GM19467 (cell line): ENCODE results near the gene SLC7A10.

Experiments
- ATAC-seq: cut with Tn5 transposase; IDR thresholded peaks from one replicate; pipeline ENCODE4 v1.9.1; 2021; ENCODE audit warnings: mild to moderate bottlenecking, moderate library complexity; ENCODE audit not compliant: unreplicated experiment

SLC7A10 gene

DNA sequence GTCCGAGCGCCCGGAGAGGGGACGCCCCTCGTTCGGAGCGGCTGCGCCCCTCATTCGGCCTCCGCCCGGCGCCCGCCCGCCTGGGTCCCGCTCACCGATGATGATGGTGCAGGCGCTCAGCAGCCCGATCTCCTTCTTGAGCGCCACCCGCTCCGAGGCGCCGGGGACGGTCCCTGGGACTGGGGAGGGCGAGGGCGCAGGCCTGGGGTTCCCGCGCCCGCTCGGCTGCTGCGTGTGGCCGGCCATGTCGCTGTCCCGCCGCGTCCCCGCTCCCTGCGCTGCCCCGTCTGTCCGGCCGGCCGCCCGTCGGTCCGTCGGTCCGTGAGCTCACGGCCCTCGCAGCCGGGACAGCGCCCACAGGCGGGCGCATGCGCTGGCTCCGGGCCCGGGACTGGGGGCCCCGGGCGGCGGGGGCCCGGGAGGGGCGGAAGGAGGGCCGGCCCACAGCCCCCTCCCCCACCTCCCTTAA, at the start of gene SLC7A10:
Gene SLC7A10 (minus strand): TSS at position 393 of the 469 bp plus-strand sequence. CDS start 147 bp downstream, at position 246.
- ATAC-seq = no peak

DNA sequence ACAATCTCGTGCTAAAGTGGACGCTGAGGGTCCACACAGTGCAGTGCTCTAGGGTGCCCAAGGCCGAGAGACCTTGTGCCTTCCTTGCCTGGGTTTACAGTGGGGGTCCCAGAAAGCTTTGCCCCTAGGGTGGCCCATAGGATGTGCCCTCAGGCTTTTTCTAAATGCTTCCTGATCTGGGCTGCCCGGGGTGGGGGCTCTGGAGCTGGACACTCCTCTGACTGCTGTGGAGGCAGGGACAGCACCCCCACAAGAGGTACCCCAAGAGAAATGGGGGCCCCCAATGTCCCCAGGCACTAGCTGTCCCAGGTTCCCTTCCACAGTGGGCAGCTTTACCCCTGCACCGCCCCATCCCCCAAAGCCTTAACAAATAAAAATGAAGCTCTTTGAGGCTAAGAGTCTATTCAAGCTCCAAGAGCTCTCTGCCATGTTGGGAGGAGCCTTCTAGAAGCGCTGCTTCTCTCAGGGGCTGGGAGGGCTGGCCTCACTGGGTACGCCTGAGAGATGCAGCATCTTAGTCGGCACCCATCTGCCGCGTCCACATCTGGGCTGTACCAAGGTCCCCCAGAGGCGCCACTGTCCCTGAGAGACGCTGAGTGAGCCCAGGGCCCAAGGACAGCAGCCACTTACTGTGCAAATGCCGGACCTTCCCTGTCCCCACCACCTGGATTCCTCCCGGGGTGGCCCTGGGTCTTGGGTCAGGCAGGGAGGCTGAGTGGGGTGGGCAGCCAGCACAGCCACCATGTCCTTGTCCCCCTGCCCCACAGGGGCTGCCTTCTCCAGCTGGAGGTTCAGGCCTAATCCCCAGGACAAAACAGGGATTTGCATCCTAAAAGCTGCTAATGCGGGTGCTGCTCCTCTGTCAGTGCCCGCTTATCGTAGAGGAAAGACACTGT, 49.3 kb upstream of the SLC7A10 start:
- ATAC-seq = no peak

DNA sequence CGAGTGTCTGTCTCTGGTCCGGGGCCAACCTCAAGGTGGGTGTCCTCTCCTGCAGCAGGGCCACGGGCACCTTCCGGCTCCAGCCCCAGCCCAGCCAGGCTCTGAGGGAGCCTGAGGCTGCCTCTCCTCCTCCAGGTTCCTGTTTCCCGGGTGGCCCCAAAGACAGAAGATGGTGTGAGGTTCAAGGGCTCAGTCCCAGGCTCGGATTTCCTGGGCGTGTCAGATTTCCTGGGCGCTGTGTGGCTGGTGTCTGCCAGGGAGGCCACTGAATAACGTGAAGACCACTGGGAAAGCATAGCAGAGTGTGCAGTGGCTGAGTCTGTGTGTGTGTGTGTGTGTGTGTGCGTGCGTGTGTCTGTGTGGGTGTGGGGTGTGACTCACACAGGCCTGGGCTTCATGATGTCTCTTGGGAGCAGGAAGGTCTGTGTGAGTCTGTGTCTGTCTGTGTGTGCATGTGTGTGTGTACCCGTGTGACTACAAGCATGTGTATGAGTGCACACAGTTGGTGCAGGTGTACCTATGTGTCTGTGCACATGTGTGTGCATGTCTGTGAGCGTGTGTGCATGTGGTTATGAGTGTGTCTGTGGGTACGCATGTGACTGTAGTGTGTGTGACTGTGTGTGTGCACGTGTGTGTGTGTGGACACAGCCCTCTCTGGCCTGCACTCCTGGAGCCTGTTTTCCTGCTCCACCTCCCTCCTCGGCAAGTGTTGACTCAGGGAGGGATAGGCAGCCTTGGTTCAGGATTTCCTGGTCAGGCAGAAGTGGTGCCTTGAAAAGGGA, 48.4 kb upstream of the SLC7A10 start:
- no peak for ATAC-seq

DNA sequence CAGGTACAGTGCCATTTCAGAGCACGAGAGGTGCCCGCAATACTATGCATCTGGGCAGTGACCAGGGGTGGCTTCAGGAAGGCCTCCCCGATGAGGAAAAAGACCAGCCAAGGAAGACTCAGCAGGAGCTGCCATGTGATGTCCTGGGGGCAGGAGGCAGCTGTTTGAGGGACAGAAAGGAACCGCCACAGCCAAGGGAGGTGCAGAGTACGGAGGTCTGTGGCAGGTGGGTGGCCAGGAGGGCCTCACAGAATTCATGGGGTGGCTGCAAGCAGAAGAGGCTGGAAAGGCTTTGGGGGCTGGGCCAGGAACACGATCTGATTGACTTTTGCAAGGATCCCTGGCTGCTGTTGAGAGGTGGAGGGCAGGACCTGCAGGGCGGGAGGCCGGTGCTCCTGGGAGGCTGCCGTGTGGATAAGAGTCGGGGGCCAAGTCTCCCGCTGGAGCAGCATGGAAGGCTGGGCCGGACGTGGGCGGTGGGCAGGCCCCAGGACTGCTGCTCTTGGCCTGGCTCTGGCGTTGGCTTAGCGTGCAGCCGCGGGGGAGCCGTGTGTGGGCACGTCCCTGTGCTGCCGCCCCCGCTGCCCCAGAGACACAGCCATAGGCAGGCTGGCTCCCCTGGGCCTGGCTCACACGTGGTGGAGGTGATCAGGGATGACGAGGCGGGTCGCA, 47.6 kb upstream of the SLC7A10 start:
- no peak for ATAC-seq

DNA sequence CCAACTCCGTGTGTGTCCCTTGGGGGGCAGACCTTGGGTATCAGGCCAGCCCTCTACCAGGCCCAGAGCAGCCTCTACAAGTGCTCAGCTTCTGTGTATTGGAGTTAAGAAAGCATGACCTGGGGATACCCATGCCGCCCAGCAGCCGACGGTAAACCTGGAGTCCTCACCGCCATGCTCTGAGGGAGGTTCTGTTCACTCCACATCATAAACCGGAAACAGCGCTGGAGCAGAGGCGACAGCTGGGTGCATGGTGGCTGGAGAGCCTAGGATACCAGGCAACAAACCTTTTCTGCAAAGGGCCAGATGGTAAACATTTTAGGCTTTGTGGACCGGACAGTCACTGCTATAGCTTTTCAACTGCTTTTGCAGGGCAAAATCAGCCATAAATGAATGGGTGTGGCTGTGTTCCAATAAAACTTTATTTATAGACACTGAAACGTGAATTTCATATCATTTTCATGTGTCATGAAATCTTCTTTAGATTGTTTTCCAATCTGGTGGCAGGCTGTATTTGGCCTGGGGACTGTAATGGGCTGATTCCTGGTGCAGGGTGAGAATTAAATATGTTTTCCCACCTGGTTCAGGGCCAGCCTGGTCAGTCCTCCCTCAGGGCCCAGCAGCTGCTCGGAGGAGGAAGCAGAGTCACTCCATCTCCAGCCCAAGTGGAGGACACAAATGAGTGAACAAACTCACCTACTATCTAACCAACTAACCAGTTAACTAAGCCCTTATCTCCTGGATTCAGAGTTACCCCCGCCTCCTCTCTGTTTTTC, 45.8 kb upstream of the SLC7A10 start:
- ATAC-seq = no peak

DNA sequence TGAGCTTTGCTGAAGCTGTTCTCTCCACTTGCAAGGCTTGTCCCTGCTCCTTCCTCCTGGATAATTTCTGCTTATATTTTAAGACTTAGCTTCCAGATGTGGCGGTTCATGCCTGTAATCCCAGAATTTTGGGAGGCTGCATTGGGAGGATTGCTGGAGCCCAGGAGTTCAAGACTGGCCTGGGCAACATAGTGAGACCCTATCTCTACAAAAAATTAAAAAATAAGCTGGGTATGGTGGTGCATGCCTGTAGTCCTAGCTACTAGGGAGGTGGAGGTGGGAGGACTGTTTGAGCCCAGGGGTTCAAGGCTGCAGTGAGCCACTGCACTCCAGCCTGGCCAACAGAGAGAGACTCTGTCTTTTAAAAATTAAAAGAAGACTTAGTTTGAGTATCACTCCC, 45.1 kb upstream of the SLC7A10 start:
- no peak for ATAC-seq

DNA sequence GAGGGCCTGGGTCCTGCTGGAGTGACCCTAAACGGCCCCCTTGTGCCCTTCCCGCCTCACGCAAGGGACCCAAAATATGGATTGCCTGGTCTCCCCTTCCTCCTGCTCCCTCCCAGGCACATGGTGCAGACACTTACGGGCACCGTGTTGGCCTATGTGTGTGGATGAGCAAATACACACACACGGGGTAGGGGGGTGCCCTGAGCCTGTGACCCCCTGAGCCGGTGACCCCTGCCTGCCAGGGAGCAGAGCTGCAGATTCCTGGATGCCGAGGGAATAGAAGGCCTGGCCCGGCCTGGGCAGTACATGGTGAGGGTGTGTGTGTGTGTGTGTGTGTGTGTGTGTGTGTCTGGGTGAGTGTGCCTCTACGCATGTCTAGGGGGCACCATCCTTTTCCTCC, 43.4 kb upstream of the SLC7A10 start:
- no peak for ATAC-seq

DNA sequence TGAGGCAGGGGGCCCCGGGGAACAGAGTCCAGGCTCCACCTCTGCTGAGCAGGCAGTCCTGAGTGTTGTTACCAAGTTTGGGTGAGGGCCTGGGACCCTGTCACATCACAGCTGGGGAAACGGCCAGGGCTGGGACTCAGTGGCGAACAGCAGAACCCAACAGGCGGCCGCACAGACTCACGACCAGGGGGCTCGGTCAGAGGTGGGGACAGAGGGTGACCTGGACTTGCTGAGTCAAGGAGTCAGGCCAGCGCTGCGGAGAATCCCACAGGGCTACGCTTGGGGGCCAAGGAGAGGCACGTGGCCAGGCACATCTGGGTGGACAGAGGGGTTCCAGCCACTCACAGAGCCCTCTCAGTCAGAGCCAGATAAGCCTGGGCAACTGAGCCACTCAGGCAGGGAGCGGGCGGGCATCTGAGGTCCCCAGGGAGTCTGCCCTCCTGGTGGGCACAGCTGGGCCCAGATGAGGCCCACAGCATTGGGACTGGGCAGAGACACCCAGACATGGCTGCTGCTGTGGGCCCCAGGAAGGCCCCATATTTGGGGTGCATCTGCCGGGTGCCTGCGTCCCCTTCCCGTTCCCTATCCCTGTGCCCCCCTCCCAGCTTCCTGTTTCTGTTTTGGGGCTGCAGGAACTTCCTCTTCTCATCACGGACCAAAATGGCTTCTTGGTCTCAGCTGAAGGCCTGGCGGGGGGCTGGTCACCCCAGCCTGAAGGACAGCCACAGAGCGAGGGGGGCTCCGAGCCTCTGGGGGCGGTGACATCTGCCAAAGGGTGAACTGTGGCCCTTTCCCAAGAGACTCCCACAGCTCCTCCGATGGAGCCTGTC, 42.7 kb upstream of the SLC7A10 start:
- ATAC-seq = no peak

DNA sequence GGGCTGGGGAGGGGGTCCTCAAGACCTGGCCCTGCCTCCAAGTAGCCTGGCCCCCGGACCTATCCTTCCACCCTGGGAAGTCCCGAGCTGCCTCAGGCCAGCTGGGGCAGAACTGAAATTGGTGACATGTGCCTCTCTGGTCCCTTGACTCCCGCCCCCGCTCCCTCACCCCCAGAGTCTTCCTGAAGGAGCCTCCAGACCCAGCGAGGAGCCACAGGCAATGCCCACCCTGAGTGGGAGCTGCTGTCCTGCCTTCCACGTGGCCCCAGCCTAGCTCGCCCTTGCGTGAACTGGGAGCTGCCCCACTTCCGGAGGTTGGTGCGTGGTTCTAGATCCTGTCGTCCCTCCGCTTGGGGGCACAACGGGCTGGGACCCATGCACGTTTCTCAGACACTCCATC, 42.1 kb upstream of the SLC7A10 start:
- ATAC-seq = no peak

DNA sequence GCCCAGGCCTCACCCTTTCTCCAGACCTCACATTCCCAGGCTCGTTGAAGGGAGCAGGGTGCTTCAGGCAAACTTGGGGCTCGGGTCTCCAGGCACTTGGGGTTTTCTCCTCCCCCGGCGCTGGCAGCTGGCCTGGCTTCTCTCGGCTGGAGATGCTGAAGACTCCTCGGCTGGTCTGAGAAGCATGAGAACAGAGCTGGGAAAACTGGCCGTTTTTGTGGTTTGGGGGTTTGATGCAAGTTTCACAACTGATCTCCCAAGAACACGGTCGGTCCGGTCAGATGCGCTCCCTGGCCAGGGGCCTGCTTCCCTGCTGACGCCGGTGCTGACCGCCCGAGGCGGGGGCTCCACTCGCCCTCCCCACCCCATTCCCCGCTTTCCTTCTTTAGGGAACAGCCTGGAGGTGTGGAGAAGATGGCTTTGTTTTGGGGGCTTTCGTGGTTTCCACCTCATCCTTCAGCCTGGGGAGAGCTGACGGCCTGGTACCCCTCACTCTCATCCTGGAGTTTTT, 41.4 kb upstream of the SLC7A10 start:
- ATAC-seq = no peak

DNA sequence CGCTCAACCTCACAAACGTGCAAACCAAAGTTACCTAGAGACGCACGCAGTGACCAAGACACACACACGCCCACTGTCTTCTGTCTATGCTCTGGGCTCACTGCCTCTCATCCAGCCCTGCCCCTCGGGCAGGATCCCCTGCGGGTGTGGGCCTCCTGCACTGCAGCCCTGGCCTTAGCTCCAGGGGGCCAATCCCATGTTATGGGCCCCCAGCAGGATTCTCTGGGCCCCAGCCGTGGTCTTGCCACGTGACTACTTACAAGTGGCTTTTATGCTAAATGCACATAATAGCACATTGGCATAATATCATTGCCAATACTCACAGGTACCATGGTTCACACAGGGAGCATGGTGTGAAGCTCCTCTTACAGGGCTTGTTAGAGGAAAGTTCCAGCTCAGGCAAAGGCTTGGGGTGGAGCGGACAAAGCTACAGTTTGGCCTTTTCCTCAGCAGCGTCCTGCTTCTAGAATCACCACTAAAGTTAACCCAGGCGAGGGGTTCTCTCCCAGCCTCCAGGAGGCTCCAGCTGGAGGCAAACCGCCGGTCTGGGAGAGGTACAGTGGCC, 39.3 kb upstream of the SLC7A10 start:
- ATAC-seq = no peak

DNA sequence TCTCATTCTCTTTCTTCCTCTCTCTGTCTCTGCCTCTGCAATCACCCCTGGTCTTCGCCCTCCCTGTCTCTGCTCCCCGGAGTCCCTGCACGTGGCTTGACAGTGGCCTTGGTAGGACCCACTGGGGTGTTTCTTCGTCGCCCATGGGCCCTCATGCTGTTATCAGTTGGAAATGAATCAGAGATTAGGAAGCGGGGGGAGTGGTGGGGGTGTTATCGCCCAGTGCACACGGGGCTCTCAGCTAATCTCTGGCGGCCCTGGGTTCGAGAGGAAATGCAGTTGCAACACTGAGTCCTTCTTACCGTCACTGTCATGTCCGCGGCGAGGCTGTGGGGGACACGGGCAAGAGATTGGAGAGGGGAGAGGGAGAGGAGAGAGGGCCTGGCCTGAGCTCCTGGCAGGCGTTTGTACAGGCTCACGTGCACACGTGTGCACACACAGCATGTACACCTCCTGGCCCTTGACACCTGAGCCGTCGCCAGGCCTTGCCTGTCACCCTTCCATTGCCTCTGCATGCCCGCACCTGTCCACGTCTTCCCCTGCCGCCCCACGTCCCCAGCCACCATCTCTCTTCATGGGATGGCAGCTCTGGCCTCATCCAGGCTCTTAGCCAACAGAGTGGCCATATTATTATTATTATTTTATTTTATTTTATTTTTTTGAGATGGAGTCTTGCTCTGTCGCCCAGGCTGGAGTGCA, 37.8 kb upstream of the SLC7A10 start:
- no peak for ATAC-seq

DNA sequence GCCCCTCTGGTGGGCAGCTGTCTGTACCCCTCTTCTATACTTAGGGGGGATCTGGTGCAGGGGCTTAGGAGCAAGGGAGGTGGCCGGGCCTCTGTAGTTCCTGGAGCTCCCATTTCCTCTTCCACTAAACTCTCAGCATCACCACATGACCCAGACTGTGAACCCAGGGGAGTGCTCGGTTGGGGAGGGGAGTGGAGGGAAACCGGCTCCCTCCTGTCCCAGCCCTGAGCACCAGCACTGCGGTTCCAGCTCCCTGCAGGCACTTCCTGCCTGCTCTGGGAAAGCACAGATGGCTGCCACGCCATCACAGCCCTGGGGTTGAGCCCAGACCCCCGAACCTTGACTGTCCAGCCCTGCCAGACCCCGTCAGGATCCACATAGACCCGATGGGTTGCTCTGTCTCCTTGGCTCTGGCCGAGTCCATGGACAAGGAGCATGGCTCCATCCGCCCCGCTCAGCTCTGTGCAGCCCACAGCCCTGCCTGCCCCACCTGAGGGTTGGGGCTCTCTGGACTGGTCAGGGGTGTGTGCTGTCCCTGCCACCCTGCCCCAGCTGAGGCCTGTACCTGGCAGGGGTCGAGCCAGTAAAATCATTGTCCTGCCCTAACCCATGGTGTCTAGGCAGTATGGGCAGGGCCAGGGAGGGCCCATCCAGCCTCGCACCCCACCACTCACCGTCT, 36.0 kb upstream of the SLC7A10 start:
- no peak for ATAC-seq

DNA sequence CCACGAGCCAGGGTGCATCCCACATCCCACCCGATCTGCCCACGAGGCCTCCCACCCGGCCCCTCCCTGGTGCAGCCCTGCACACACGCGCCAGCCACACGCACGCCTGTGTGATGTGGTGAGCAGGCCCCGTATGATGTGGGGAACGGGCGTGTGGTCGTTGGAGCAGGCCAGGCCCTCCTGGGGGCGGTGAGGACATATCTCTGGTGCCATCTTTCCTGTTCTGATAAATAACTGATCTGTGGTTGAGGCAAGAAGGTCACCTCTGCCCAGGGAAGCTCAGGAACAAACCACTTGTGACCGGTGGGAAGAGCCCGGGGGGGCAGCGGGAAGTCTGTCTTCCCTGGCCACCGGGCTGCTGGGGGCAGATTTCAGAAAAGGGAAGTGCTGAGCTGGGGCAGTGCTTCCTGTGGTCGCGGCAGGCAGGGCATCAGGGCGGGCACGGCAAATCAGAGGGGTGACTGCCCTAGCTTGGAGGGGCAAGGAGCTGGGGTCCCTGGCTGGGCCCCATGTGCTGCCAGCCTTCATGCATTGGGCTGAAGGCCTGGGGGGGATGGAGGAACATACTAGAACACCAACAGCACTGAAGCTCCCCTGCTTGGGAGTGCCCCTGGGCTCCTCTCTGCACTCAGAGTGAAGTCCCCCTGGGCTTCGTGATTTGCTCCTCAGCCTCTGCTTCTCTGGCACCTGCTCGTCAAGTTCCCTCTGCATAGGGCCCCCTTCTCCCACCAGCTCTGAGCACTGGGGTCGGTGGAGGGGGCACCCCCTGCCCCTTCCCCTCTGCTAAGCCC, 35.2 kb upstream of the SLC7A10 start:
- ATAC-seq = no peak

DNA sequence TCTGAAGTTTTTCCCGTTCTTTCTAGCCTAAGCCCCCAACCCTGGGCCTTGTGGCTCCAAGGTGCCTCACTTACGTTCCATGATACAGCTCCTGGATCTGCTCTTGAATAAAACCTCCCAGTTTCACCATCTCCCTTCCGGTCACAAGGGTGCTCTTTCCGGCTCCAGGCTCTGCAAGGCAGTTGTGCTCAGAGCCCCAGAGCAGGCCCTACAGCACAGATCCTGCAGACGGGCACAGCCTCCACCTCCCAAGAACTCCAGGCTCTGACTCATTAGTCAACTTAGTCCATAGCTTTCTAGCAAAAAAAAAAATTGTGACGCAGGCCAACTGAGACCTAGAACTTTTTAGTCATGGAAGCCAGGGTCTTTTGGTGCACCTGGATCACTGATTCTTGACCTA, 33.9 kb upstream of the SLC7A10 start:
- no peak for ATAC-seq

DNA sequence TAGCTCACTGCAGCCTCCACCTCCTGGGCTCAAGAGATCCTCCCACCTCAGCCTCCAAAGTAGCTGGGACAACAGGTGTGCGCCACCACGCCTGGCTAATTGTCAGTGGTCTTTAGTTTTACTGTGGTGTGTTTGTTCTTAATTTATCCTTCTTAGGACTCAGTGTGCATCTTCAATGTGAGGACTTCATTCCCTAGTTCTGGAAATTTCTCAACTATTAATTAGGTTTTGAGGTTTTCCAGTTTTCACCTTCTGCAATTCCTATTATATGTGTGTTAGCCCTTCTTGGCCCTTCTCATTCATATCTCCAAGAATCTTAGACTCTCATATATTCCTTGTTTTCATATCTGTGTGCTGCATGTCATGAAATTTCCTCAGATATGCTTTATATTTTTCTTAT, 32.2 kb upstream of the SLC7A10 start:
- no peak for ATAC-seq

DNA sequence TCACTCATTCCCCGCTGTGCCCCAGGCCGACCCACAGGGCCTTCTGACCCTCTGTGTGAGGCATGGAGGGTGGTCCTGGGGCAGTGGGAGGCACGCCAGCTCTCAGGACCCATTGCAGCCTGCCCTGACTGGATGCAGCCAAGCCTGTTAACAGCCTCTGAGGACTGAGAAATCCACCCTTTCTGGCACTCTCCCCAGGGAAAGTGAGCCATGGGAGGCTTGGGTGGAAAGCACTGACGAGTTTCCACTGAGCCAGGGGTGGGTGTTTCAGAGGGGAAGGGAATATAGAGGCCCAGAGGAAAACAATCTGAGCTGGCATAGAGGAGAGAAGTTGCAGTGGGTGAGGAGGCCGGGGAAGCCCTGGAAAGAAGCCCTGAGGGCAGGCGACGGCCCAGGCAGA, 30.6 kb upstream of the SLC7A10 start:
- no peak for ATAC-seq
